Neural crest cell (in vitro differentiated cells): ENCODE results near the gene FOXG1. TPM values are rescaled to one million over a fixed set of nuclear protein-coding genes. Genes with fewer than 3 reads are reported as not detected.

Experiments
- DNase-seq: peaks from one replicate; pipeline ENCODE4 v3.0.0; 2021; ENCODE audit warnings: low read depth, mixed read lengths, low spot score
- H3K27ac Mint-ChIP-seq: one replicate; pipeline ENCODE4 v1.8.0; 2021; ENCODE audit warnings: mild to moderate bottlenecking, mixed read lengths; ENCODE audit not compliant: unreplicated experiment
- H3K27me3 Mint-ChIP-seq: 2 replicates; pipeline ENCODE4 v1.8.0; 2021; ENCODE audit warnings: low read depth, mild to moderate bottlenecking, mixed read lengths
- H3K36me3 Mint-ChIP-seq: 2 replicates; pipeline ENCODE4 v1.8.0; 2021; ENCODE audit warnings: low read depth, mild to moderate bottlenecking, mixed read lengths
- H3K4me1 Mint-ChIP-seq: 2 replicates; pipeline ENCODE4 v1.8.0; 2021; ENCODE audit warnings: mixed read lengths
- H3K4me3 Mint-ChIP-seq: one replicate; pipeline ENCODE4 v1.8.0; 2021; ENCODE audit warnings: mild to moderate bottlenecking, mixed read lengths
- H3K9me3 Mint-ChIP-seq: 2 replicates; pipeline ENCODE4 v1.8.0; 2021; ENCODE audit warnings: mixed read lengths
- total RNA-seq: library from RNA; stranded (reverse); gene quantifications from 2 replicates; pipeline ENCODE4 v1.2.1, GENCODE V29; 2021
- TF ChIP-seq, protein P1 (sequence below): fragments of 200-600 bp; sonication (generic); conservative IDR thresholded peaks from 2 replicates; pipeline ENCODE4 v1.5.0; 2021; ENCODE audit warnings: antibody characterized with exemption, mild to moderate bottlenecking

Gene FOXG1
- total RNA-seq, 1 donor from 2014 or later: not detected

DNA sequence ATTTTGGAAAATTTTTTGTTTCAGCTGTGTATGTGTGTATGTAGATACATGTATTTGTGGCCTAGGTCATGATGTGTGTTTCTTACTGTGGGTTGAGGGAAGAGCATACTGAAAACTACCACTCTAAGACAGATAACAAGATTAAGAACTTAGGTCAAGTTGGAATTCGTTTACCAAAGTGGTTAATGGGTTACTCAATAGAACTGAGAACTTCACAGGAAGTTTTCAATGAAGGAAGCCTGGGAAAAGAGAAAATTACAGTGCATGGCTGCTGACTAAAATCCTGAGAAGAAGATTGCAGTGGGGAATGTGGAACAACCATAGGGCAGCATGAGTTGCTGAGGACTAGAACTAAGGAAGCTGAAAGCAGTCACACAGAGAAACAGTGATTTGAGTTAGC, 21.4 kb upstream of the FOXG1 start:
- H3K27me3 Mint-ChIP-seq: peaks cover 42% of the 10 kb centered on the region
- no peak overlapping the region for H3K27ac Mint-ChIP-seq
- DNase-seq: no peak
- no peaks in the 10 kb centered on the region for H3K36me3 Mint-ChIP-seq
- TF ChIP-seq, protein P1, sequence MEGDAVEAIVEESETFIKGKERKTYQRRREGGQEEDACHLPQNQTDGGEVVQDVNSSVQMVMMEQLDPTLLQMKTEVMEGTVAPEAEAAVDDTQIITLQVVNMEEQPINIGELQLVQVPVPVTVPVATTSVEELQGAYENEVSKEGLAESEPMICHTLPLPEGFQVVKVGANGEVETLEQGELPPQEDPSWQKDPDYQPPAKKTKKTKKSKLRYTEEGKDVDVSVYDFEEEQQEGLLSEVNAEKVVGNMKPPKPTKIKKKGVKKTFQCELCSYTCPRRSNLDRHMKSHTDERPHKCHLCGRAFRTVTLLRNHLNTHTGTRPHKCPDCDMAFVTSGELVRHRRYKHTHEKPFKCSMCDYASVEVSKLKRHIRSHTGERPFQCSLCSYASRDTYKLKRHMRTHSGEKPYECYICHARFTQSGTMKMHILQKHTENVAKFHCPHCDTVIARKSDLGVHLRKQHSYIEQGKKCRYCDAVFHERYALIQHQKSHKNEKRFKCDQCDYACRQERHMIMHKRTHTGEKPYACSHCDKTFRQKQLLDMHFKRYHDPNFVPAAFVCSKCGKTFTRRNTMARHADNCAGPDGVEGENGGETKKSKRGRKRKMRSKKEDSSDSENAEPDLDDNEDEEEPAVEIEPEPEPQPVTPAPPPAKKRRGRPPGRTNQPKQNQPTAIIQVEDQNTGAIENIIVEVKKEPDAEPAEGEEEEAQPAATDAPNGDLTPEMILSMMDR: no peak
- H3K4me3 Mint-ChIP-seq: no peak overlapping the region
- H3K9me3 Mint-ChIP-seq: peaks cover 4% of the 10 kb centered on the region
- no peaks in the 10 kb centered on the region for H3K4me1 Mint-ChIP-seq

DNA sequence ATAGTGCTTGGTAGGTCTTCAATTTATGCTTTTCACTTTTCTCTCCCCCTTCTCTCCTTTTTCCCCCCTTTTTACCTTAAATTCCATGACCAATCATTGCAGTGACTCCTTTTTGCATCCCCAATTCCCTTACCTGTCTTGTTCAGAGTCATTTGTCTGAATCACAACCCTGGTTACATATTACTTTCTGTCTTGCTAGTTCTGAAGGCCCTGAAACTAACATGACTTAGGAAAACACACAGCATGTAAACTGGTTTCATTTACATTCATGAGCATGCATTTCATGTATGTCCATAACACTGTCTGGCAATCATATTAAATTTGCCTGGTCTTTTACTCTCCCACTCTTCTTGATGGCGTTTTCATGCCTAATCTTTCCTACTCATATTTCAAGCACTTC, 20.3 kb upstream of the FOXG1 start:
- DNase-seq: no peak
- Mint-ChIP-seq H3K4me3 (no peak overlapping the region), H3K27ac (no peak overlapping the region), H3K27me3 (peaks cover 41% of the 10 kb centered on the region), H3K36me3 (no peaks in the 10 kb centered on the region), H3K9me3 (peaks cover 4% of the 10 kb centered on the region), H3K4me1 (no peaks in the 10 kb centered on the region)
- TF ChIP-seq, protein P1: no peak

DNA sequence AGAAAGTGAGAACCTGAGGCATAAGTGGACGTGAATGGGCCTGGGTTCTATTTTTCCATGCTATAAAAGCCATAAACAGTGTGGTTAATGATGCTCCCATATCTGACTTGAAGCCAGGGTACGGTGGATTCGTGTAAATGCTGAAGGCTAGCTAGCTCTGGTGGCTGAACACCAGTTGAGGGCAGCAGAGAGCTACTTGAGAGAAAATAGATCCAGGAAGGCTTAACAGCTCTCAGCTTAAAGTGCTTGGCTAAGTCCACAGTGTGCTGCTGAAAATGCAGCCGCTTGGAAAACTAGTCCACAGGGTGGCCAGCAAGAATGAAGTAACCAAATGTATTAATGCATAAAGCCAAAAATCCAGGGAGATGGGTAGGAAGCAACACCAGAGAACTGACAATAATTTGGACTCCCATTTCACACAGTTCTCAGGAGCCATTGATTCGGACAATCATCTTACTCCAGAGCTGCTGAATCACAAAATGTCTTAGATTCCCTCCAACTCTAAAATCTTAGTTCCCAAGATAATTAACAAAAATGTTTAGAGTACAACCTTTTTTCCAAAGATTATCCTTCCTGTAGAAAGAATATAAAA, 15.0 kb upstream of the FOXG1 start:
- H3K27ac Mint-ChIP-seq: no peak overlapping the region
- DNase-seq: peak; percentile 60
- no peaks in the 10 kb centered on the region for H3K4me1 Mint-ChIP-seq
- TF ChIP-seq, protein P1: peak; percentile 78
- H3K4me3 Mint-ChIP-seq: no peak overlapping the region
- H3K36me3 Mint-ChIP-seq: no peaks in the 10 kb centered on the region
- peaks cover 63% of the 10 kb centered on the region for H3K27me3 Mint-ChIP-seq
- peaks cover 2% of the 10 kb centered on the region for H3K9me3 Mint-ChIP-seq

DNA sequence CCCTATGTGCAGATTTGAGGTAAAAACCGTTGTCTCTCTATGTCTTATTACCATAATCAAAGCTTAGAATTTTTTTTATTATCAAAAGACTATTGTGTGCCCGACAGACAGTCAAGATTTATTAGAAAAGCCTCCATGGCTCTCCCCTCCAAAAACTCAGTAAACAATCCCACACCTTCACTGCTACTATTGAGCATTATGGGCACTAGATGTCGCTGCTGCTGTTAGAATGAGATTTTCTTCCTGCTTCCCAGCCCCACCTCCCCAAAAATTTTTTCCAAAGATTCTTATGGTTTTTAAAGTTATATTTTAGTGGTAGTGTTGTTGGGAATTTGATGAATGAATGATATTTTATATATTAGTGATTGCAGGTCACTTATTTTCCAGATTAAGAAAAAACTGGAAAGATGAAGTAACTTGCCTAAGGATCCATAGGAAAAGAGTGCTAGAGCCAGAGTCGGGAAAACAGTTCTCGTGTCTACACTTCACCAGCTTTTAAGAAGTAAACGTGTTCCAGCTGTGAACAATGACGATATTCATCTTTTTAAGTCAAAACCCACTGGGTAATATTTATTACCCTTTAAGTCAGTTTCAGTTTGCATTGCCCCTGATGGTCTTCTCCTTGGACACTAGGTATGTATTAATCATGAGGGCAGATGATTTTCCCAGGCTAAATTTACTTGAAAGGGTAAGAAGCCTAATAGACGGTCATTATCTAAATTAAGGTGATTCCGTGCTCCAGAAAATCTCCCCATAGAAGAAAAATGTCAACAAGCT, 12.2 kb upstream of the FOXG1 start:
- H3K4me3 Mint-ChIP-seq: no peak overlapping the region
- TF ChIP-seq, protein P1: peak; percentile 90
- no peak overlapping the region for H3K27ac Mint-ChIP-seq
- H3K27me3 Mint-ChIP-seq: peaks cover 86% of the 10 kb centered on the region
- H3K4me1 Mint-ChIP-seq: peaks cover 5% of the 10 kb centered on the region
- no peaks in the 10 kb centered on the region for H3K9me3 Mint-ChIP-seq
- H3K36me3 Mint-ChIP-seq: peaks cover 2% of the 10 kb centered on the region
- no peak for DNase-seq

DNA sequence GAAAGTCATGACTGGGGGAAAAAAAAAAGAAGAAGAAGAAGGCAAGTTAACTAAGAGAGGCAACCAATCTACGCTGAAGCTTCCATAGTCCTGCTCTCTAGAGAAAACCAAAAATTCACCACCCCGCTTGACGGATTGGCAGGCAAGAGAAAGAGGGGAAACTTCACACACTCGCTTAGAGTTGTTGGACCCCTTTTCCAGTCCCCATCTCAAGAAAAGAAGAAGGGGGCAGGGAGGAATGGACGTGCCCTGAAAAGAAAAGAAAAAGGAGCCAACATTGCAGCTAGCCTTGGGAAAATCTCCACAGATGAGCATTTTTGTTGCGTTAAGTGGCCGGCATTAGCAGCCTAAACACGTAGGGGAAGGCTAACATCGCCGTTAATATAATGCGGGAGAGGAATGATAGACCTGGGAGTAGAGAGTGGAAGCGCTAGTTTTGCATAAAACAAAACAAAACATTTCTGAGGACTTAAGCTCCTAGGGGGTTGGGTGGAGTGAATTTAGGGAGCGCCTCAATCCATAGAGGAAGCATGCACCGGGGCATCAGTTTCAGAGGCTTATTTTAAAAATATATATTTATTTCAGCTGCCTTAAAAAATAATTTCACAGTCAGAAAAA, 11.3 kb upstream of the FOXG1 start:
- Mint-ChIP-seq H3K27ac (no peak overlapping the region), H3K36me3 (peaks cover 2% of the 10 kb centered on the region), H3K4me1 (peaks cover 12% of the 10 kb centered on the region), H3K4me3 (no peak overlapping the region), H3K9me3 (no peaks in the 10 kb centered on the region), H3K27me3 (peaks cover 91% of the 10 kb centered on the region)
- DNase-seq: no peak
- TF ChIP-seq, protein P1: no peak
